ENCODE data around the gene GALNT4.
A peak's percentile ranks its signal among the peaks of the same experiment; 100 is the strongest.

Gene GALNT4

DNA sequence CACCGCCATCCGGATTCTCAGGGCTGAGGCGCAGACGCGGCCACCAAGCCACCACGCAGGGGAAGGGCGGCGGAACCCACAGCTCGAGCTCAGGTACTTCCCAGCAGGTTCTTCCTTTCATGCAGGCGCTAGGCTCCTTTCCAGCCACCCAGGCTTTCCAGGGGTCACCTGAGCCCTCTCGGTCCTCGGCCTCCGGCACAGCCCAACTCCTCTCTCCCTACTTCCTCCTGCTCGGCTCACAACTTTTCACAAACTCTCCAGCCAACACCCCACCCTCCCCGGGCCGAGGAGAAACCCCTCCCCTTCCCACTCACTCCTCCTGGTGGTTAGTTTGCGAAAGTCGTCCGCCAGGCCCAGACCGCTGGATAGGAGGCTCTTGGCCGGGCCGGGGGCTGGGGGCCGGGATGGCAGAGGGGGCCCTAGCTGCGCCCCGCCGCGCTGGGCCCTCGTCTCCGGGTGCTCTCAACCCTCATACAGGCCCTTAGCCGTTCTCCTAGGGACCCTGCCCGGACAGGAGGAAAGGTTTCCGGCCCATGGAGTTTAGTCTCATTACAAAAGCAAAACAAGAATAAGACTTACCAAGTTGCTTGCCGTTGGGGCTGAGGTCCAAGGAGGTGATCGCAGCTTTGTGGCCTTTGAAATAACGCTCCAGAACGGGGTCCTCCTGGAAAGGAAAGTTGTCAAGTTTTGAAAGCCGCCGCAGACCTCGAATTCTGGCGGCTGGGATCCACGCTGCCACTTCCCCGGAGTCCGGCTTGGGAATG, at the start of gene GALNT4:
GALNT4 (minus strand) TSS at position 256 of the 764 bp plus-strand sequence; CDS start at position 9, 247 bp downstream.
- peak within 1 kb of the TSS; percentile 83 for H3K4me3 ChIP-seq
- in situ Hi-C loops (cut with MboI; ENCODE audit: low sequenced_read_pairs): loop anchor here (25.0 kb wide), 1 partner anchor 1388 kb away; no protein-coding TSS in a partner anchor
- peaks cover 6% of the 10 kb centered on the region; the same call in 1 of the 2 replicates for H3K36me3 ChIP-seq (replicated peaks)
- H3K4me1 ChIP-seq: peaks cover 7% of the 10 kb centered on the region
- H3K27me3 ChIP-seq (ENCODE audit: low read depth): no peaks in the 10 kb centered on the region
- DNase-seq (ENCODE audit: low spot score in 2 of 2): peak; percentile 74 to 92
- H3K9me3 ChIP-seq: no peaks in the 10 kb centered on the region

DNA sequence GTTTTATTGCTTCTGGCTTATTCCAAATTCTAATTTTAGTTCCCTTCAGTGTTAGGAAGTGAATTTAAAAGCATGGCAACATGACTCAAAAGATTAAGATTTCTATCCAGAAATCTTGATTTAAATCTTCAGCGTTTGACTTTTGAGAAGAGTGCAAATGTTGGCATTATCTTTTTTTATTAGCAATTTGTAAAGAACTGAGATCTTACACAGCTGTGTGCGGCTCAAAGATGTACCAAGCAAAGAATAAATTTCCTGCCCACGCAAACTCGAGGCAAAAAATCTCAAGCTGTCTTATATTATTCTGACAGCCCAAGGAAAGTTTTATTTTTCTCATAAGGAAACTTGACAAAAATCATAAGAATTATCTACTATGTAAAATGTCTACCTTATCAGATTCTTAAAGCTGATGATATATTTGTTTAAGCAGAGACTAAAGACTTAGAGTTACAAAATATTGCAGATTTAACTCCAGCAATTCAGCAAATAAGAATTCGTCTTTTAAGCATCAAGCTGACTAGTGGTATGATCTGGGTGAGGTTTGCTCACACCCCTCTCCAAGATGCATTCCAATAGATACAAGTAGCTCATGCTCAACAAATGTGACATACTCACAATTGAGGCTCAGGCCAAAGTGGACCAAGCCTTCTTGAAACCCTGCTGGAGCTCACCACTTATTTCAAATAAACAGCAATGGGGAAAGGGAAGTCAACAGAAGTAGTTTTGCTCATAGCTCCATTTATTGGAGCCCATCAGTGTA, 48.6 kb upstream of the GALNT4 start:
- DNase-seq (ENCODE audit: low spot score in 2 of 2): no peak
- no peaks in the 10 kb centered on the region for H3K36me3 ChIP-seq (replicated peaks)
- H3K27me3 ChIP-seq (ENCODE audit: low read depth): no peaks in the 10 kb centered on the region
- H3K9me3 ChIP-seq: no peaks in the 10 kb centered on the region
- no peak overlapping the region for H3K4me3 ChIP-seq
- H3K4me1 ChIP-seq: peaks cover 6% of the 10 kb centered on the region; the same call in 1 of the 2 replicates
- in situ Hi-C loops (cut with MboI; ENCODE audit: low sequenced_read_pairs): no loop called here

DNA sequence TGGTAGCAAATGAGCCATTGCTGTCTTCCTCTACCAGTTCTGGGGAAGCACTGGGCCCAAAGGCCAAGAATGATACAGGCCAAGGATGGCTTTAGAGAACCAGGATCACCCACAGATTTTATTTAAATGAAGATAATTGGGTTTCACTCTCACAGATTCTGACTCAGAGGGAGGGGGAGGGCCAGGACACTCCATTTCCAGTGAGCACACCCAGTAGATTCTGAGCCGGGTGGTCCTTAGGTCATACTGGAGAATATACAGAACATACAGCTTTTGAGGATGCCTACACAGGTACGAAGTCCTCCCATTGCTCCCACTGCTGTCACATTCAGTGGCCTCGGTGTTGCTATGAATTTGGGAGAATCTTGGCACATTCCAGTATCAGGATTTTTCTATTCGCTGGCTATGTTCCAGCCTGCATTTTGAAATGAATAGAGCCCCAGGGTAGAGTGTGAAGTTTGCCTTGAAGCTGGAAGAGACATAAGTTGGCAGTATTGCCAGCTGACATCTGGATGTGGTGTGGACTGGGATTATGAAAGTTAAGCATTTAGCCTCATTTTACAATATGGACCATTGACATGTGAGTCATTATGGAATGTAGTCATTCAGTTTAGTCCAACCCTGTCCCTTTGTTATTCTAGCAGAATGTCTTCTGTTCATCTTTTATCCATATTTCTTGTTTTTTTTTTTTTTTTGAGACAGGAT, 47.0 kb upstream of the GALNT4 start:
- no peaks in the 10 kb centered on the region for H3K36me3 ChIP-seq (replicated peaks)
- peaks cover 6% of the 10 kb centered on the region; the same call in 1 of the 2 replicates for H3K4me1 ChIP-seq
- no peaks in the 10 kb centered on the region for H3K9me3 ChIP-seq
- no peak overlapping the region for H3K4me3 ChIP-seq
- no peaks in the 10 kb centered on the region for H3K27me3 ChIP-seq (ENCODE audit: low read depth)
- DNase-seq (ENCODE audit: low spot score in 2 of 2): no peak
- in situ Hi-C loops (cut with MboI; ENCODE audit: low sequenced_read_pairs): no loop called here

DNA sequence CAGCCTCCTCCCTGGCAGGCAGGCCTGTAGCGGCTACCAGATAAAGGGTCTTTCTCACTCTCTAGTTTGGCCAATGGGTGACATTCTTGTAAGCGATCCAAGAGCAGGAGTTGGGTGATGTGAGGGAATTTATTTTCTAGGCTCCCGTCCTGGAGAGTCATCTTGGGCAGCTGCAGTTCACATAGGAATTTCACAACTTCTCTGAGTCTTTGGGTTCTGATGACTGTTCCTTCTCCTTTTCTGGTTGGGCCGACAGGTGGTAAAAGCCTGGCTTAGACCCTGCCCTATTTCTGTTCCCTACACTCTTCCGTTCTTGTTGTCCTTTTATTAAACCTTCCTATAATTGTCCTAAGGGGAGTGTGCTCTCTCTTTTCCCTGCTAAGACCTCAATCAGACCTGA, 43.9 kb upstream of the GALNT4 start:
- no peaks in the 10 kb centered on the region for H3K36me3 ChIP-seq (replicated peaks)
- H3K4me1 ChIP-seq: no peaks in the 10 kb centered on the region
- H3K9me3 ChIP-seq: no peaks in the 10 kb centered on the region
- no peak overlapping the region for H3K4me3 ChIP-seq
- in situ Hi-C loops (cut with MboI; ENCODE audit: low sequenced_read_pairs): no loop called here
- no peaks in the 10 kb centered on the region for H3K27me3 ChIP-seq (ENCODE audit: low read depth)
- no peak for DNase-seq (ENCODE audit: low spot score in 2 of 2)

DNA sequence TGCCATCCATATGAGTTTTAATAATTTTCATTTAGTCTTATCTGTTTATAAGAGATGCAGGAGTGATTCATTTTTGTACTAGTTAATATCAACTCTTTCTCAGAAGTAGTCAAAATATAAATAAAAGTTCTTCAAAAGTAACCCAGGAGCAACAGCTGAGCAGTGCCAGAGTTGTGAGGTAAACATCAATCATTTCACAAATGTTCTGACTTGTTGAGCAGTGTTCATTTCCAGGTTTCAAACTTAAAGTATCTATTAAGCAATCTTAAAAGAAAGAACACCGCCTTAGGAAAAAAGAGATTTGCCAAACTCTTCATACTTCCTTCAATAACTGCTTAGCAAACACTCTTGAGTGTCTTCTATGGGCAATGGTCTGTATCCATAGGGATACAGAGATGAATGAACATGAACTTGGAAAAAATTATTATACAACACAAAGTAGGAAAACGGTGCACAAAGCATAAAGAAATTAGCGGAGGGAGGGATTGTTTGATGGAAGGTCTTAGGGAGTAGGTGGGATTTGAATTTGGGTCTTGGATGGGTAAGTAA, 43.2 kb upstream of the GALNT4 start:
- H3K27me3 ChIP-seq (ENCODE audit: low read depth): no peaks in the 10 kb centered on the region
- in situ Hi-C loops (cut with MboI; ENCODE audit: low sequenced_read_pairs): no loop called here
- H3K4me3 ChIP-seq: no peak overlapping the region
- H3K4me1 ChIP-seq: no peaks in the 10 kb centered on the region
- no peaks in the 10 kb centered on the region for H3K36me3 ChIP-seq (replicated peaks)
- H3K9me3 ChIP-seq: no peaks in the 10 kb centered on the region
- no peak for DNase-seq (ENCODE audit: low spot score in 2 of 2)

DNA sequence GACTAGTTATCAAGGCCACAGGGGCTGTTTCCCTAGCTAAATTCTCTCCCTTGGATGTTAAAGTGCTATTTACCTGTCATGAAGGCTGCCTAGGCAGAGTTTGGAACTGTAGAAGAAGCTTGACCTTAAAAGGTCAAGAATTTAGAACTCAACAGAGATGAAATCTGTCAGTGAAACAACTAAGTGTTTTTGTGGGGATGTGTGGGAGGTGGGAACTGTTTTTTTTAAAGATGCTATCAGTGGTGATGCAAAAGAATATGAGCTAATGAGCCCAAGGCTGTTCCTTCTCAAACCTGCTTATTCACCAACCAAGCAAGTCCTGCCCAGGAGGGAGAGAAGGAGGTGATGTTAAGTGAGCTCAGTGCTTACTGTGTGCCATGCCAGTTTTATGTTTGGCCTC, 42.0 kb upstream of the GALNT4 start:
- H3K9me3 ChIP-seq: no peaks in the 10 kb centered on the region
- H3K36me3 ChIP-seq (replicated peaks): no peaks in the 10 kb centered on the region
- H3K4me3 ChIP-seq: no peak overlapping the region
- H3K4me1 ChIP-seq: no peaks in the 10 kb centered on the region
- no peaks in the 10 kb centered on the region for H3K27me3 ChIP-seq (ENCODE audit: low read depth)
- in situ Hi-C loops (cut with MboI; ENCODE audit: low sequenced_read_pairs): no loop called here
- DNase-seq (ENCODE audit: low spot score in 2 of 2): no peak

- in situ Hi-C loops (cut with MboI; ENCODE audit: low sequenced_read_pairs): no loop called here
- Histone ChIP-seq H3K9me3 (no peaks in the 10 kb centered on the region), H3K4me3 (no peak overlapping the region), H3K4me1 (no peaks in the 10 kb centered on the region), H3K27me3 (ENCODE audit: low read depth) (no peaks in the 10 kb centered on the region), H3K36me3 (replicated peaks) (no peaks in the 10 kb centered on the region)
- no peak for DNase-seq (ENCODE audit: low spot score in 2 of 2)
Measured at GRCh38 chr12:89565002-89565401, 40.4 kb upstream of the GALNT4 start.

DNA sequence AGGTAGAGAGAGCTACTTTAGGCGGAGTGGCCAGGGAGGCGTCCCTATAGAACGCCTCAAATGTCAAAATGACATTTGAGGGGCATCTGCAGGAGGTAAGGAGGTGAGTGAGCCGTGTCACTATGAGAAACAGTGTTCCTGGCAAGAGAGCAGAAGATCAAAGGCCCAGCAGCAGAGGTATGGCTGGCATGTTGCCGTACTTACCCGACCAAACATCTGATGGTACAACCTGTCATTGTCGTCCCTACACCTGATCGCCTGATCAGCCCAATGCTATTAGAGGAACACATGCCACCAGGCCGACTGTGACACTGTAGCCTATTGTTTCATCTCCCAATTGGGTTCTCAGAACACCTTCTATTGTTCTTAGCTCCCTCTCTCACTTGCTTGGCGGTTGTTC, 35.2 kb upstream of the GALNT4 start:
- Histone ChIP-seq H3K4me1 (no peaks in the 10 kb centered on the region), H3K36me3 (replicated peaks) (no peaks in the 10 kb centered on the region)

DNA sequence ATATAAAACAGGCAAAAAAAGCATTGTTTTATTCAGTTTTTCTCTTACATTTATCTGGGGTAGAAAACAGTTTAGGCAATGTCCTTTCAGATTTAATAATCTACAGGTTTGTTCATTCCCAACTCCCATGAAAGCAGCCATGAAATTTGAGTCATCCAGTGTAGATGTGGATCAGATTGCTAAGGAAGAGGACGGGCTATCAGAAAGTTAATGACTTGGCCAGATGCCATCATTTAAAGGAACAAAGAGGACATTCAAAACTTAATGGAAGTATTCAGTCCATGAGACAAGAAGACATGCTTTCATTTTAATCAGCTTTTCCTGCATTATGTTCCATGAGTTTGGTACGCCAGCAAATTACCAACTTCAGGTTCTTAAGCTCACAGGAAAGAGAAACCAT, 32.4 kb upstream of the GALNT4 start:
- in situ Hi-C loops (cut with MboI; ENCODE audit: low sequenced_read_pairs): no loop called here
- H3K4me3 ChIP-seq: no peak overlapping the region
- no peaks in the 10 kb centered on the region for H3K36me3 ChIP-seq (replicated peaks)
- no peaks in the 10 kb centered on the region for H3K4me1 ChIP-seq
- no peaks in the 10 kb centered on the region for H3K27me3 ChIP-seq (ENCODE audit: low read depth)
- no peaks in the 10 kb centered on the region; the same call in 1 of the 2 replicates for H3K9me3 ChIP-seq
- no peak for DNase-seq (ENCODE audit: low spot score in 2 of 2)

More for the DNA sequence above, 35.2 kb upstream of the GALNT4 start:
- no peak for DNase-seq (ENCODE audit: low spot score in 2 of 2)
- Histone ChIP-seq H3K9me3 (no peaks in the 10 kb centered on the region), H3K27me3 (ENCODE audit: low read depth) (no peaks in the 10 kb centered on the region), H3K4me3 (no peak overlapping the region)
- in situ Hi-C loops (cut with MboI; ENCODE audit: low sequenced_read_pairs): no loop called here

DNA sequence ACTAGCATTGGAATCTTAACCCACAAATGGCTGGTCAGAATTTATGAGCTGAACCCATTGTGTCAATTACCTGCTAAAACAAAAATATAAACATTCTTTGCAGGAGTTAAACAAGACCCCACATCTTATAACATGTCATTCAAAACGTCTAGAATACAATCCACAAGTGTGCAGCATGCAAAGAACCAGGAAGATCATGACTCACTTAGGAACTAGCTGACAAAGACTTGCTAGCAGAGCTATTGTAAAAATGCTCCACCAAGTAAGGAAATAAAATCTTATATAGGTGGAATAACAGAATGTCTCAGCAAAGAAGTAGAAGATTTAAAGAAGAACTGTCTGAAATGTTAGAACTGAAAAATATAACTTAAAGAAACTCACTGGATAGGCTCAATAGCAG, 27.8 kb upstream of the GALNT4 start:
- DNase-seq (ENCODE audit: low spot score in 2 of 2): no peak
- Histone ChIP-seq H3K36me3 (replicated peaks) (no peaks in the 10 kb centered on the region), H3K4me1 (no peaks in the 10 kb centered on the region), H3K27me3 (ENCODE audit: low read depth) (peaks cover 4% of the 10 kb centered on the region; the same call in 1 of the 2 replicates), H3K4me3 (no peak overlapping the region), H3K9me3 (no peaks in the 10 kb centered on the region; the same call in 1 of the 2 replicates)
- in situ Hi-C loops (cut with MboI; ENCODE audit: low sequenced_read_pairs): no loop called here

DNA sequence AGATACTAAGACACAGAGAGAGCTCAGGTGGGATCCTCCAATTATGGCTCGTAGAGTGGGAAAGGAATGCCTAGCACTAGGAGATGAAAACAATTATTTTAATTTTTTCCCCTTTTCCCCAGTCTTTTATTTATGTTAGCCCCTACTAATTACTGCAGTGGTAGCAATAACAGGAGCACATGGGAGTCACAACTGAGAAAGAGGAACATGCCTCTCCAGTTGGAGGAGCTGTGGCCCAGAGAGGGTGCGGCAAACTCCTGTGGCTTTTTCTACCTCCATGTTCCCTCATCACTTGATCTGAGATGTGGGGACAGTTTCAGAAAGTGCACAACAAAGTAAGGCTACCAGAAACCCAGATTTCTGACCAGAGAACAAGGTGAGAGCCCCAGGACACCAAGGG, 27.2 kb upstream of the GALNT4 start:
- DNase-seq (ENCODE audit: low spot score in 2 of 2): no peak
- H3K4me3 ChIP-seq: no peak overlapping the region
- no peaks in the 10 kb centered on the region for H3K4me1 ChIP-seq
- peaks cover 4% of the 10 kb centered on the region; the same call in 1 of the 2 replicates for H3K27me3 ChIP-seq (ENCODE audit: low read depth)
- in situ Hi-C loops (cut with MboI; ENCODE audit: low sequenced_read_pairs): no loop called here
- no peaks in the 10 kb centered on the region for H3K36me3 ChIP-seq (replicated peaks)
- H3K9me3 ChIP-seq: no peaks in the 10 kb centered on the region; the same call in 1 of the 2 replicates

DNA sequence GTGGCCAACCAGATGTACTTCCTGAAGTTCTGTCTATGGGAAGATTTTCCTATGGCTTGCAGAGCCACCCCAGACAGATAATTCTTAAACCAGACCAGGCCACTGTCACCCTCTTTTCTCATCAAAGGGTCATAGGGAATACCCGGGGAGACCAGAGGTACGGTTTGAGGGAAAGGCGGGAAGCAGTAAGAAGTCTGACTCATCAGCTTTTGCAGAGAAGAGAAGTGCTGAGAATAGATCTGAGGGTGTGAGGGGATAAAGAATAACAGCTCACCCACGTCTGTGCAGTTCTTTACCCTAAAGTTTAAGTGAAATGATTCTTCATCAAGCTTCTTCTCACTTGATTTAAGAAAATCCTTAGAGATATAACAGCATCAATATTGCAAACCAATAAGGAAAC, 22.5 kb upstream of the GALNT4 start:
- no peak for DNase-seq (ENCODE audit: low spot score in 2 of 2)
- H3K4me1 ChIP-seq: no peaks in the 10 kb centered on the region
- no peak overlapping the region for H3K4me3 ChIP-seq
- in situ Hi-C loops (cut with MboI; ENCODE audit: low sequenced_read_pairs): loop anchor here (25.0 kb wide), 1 partner anchor 1365 kb away; no protein-coding TSS in a partner anchor
- no peaks in the 10 kb centered on the region for H3K9me3 ChIP-seq
- H3K36me3 ChIP-seq (replicated peaks): no peaks in the 10 kb centered on the region
- peaks cover 4% of the 10 kb centered on the region; the same call in 1 of the 2 replicates for H3K27me3 ChIP-seq (ENCODE audit: low read depth)

DNA sequence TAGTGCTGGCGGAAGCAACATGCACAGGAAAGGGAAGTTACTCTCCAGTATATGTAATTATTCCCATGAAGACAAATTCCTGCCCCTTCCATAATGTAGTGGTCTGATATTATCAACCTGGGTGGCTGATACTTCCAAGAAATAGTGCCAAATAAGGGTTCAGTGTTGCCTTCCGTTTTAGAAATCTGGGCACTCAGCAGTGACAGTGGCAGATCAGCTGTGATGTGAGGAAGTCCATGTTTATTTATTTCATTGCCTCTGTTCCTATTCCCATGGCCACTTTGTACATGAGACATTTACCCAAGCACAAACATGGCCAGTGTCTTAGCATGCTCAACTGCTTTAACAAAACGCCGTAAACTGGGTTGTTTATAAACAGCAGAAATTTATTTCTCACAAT, 21.6 kb upstream of the GALNT4 start:
- H3K36me3 ChIP-seq (replicated peaks): no peaks in the 10 kb centered on the region
- no peak for DNase-seq (ENCODE audit: low spot score in 2 of 2)
- H3K9me3 ChIP-seq: no peaks in the 10 kb centered on the region
- H3K4me3 ChIP-seq: no peak overlapping the region
- H3K4me1 ChIP-seq: no peaks in the 10 kb centered on the region
- in situ Hi-C loops (cut with MboI; ENCODE audit: low sequenced_read_pairs): loop anchor here (25.0 kb wide), 1 partner anchor 1366 kb away; no protein-coding TSS in a partner anchor
- peaks cover 4% of the 10 kb centered on the region; the same call in 1 of the 2 replicates for H3K27me3 ChIP-seq (ENCODE audit: low read depth)
